Forelimb muscle (tissue), 1 donor: Measurements from ENCODE around the gene PLEKHM3. TPM values are rescaled to one million over a fixed set of nuclear protein-coding genes. Genes with fewer than 3 reads are reported as not detected.

Experiments used
- DNase-seq: peaks from one replicate; pipeline ENCODE4 v3.0.0-alpha.2; 2013; ENCODE audit warnings: low read depth
- polyA plus RNA-seq: library from polyadenylated mRNA; unstranded; fragments of 120-200 nt; gene quantifications from one replicate; pipeline ENCODE4 v1.2.1, GENCODE V29; 2013; ENCODE audit not compliant: insufficient read length

The PLEKHM3 gene
- polyA plus RNA-seq, 1 donor, result 5.9 TPM

DNA sequence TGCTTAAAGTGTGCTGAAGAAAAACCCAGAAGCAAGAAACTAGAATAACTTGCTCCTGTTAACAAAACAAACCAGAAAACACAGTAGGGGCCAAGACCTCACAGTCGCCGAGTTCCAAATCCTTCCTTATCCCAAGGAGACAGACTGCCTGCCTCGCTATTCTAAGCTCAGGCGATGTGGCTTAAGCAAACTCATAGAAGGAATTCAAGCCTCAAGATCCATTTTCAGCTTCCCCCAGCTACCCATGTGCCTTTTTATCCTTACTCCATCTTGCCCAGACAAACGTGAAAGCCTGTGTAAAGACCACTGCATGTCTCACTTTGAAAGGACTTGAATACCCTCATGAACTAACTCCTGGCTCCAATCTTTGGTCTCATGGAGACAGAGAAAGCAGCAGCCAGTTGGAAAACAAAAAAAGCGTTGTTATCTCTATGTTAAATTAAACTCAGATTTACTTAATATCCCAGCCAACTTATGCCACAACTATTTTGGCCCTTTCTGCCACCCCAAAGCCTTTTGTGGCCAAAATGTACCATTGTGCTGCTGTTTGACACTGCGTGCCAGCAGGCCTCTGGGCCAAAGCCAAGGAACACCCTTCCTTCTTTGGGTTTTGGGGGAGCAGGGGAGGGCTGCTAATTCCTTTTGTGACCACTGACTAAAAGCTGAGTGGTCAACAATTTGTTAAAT lies 132.5 kb downstream of the PLEKHM3 start:
- DNase-seq, result no peak

DNA sequence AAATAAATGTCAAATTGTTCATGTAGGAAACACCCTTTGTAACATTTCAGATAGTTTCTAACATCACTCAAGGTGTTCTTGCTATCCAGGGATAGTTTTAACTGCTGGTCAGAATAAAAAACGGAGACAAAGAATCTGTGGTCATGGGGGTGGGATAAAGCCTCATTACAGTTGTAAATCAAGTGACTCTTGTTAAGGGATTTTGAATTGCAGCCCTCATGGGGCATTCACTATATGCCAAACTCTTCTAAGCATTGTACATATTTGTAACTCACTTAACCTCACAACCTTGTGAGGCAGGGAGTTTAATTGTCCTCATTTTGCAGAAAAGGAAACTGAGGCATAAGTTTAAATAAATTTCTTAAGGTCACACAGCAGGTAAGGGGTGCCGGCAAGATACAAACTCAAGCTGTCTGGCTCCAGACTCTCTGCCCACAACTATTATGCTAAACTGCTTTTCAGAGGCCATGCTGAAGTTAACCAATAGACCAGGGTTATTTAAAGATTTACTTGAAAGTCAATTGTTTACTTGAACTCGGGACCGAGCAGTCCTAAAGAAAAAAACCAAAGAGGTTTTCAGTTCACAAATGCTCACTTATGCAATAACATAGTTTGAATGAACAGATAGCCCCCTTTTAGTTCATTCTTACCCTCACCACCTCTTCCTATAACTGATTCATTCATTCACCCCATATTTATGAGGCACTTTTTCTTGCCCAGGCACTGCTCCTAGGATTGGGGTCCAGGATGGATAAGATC lies 134.1 kb downstream of the PLEKHM3 start:
- DNase-seq, result no peak

DNA sequence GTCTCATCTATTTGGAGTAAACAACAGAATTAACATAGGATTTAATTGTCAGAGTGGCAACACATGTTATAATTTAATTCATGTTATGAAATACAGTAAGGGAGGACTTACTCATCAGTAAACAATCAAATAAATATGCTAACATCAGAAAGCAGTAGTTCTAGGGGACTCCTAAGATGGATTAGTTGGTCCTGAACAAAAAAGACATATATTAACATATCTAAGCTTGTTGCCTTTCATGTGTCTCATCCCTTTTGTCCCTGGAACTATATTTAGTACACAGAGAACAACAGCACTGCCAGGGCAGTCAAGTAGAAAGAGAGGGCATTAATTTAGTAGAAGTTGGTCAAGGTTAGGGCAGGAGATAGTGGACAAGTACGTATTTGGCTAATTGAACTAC lies 137.8 kb downstream of the PLEKHM3 start:
- no peak for DNase-seq

DNA sequence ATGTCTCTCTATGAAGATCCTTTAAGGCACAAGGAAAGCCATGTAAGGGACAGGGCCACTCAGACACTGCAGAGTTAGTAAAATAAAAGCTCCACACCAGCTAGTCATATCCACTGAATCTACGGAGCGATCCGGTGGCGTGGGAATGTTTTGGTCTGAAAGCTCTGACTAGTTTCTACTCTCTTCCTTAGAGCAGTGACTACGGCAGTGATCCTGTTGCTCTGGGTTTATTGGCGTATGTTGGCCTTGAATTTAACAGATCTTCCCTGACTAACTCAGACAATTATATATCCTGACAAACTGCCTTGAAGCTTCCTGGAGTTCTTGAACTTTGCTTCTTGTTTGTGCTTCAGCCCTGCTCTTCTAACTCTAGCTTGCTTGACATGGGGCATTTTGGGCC lies 140.3 kb downstream of the PLEKHM3 start:
- DNase-seq, result no peak

DNA sequence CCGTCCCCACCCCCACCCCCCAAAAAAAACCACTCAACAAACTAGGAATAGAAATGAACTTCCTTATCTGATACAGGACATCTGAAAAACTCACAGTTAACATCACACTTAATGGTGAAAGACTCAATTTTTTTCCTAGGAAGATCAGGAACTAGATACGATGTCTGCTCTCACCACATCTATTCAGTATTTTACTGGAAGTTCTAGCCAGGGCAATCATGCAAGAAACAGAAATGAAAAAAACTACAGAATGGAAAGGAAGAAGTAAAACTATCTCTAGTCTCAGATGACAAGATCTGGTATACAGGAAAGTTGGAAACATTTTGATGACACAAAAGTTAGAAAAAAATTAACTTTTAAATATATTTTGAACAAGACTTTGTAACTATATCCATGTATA lies 141.2 kb downstream of the PLEKHM3 start:
- no peak for DNase-seq

DNA sequence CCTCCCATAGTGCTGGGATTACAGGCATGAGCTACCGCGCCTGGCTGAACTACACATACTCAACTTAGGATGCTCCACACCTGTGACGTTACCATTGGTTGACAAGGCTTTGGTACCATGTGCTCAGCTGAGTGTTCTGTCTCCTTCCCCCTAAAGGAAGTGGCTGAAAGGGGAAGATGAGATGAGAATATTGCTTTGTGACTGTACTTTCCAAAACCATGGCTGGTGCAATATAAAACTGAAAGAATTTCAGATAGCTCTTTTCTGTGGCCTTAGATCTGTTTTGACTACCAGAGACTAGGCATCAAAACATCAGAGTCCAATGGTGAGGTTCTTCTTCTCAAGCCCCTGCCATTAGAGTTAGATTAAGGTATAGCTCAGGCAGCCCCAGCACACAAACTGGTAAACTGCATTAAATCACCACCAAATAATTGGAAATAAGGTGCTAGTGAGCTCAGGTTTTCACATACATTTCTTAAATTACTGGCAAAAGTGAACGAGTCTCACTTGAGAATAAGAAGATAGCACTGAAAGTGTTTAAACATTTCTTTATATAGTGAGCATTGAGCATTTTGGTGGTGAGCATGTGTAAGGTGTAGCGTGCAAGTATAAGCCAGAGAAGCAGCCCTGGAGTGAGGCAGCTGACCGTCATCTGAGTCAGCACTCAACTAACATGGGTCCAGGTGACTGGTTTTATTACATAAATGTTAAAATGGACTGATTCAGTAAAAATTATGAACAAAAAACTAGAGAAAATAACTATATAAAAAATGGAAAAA lies 142.1 kb downstream of the PLEKHM3 start:
- no peak for DNase-seq

DNA sequence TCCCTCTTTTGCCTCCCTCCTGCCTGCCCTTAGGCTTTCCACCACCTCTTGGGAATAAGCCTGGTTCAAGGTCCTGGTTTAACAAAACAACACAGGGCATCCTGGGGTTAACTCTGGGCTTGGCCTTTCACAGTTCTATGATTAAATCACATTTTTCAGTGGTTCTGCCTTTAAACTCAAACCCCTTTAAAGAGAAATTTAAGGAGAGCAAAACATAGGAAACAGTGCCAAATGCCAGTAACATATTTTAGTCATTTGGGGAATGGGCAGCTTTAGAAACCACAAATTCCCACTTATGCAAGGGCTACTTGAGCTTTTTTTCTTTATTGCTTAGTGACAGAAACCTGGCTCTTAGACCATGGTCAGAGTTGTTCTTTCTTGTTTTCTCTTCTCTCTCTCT lies 143.4 kb downstream of the PLEKHM3 start:
- no peak for DNase-seq

DNA sequence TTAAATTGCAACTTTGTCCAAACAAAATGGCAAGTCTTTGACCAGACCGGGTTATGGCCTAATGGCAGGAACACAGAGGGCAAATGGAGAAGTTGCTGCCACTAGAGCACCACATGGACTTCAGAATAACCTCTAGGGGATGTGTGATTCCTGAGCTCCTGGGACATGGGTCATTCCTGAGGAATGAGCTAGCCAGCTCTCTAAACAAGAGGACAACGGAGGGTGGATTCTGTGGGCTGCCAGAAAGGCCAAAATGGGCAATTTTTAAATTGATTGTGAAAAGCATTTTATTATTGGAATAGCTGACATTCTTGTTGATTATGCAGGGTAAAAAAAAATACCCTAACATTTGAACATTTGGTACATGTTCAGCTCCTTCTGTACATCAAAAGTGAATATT lies 145.8 kb downstream of the PLEKHM3 start:
- no peak for DNase-seq

DNA sequence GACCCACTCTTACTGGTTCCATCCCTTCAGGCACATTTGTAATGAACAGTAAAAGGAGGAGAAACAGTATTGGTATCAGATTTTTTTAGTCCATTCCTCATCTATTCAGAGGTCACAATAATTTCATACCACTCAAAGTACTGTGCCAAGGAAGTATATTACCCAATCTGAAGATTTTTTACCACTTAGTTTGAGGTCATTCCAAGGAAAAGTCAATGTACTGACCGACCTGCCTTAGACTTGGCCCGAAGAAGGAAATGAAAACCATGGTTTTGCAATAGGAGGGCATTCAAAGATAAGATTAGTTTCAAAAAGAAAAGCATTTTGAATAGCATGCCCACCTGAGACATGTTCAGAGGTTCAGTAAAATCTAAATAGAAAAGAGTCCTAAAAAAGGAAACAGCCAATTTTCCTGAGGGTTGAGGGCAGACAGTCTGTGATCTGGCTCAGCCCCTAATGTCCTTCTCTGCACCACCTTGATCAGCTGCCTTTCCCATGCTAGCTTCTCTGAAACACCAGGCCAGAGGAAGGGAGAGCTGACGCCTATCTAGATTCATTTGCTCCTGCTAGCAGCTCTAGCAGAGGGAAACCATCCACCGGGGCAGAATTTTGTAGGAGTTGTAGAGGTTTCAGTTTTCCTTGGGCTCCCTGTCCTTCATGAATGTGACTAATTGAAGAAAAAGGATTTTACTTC lies 148.3 kb downstream of the PLEKHM3 start:
- no peak for DNase-seq

DNA sequence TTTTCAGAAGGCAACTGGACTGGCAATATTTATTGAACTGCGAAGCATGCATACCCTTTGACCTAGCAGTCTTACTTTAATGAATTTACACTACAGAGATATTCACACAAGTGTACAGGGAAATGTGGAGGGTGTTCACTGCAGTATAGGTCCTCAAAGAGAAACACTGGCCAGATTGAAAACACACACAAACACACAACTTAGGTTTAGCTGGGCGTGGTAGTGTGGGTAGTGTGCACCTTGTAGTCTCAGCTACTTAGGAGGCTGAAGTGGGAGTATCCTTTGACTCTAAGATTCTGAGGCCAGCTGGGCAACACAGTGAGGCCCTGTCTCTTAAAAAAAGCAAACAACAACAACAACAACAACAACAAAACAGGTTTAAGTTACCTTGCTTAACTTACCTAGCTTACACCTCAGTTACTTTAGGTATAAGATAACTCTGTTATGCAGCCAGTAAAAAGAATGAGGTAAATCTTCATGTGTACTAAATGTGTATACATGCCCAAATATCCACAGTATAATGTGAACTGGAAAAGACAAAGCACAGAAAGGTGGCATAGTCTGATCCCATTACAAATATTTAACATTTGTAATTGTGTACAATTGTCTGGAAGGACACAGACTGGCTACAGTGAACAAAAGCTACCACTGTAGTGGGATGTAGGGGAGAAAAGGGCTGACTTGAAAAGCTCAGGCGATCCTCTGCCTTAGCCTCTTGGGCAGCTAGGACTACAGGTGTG lies 149.7 kb downstream of the PLEKHM3 start:
- DNase-seq, result no peak

DNA sequence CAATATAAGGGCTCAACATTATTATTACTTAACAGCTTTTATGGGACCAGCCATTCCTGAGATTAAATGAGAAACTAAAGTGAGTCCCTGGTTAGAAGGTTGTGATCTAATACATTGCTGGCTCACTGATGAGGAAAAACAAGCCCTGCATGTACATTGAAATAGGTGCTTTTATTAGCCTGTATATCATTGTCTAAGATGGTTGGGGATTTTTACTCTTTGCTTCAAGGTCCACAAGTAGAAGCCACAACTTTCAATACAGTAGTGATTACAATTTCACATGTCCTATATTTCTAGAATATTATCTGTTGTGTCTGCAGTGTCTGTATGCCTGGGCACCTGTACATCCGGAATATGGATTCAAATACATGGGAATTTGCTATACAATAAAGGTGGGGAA lies 151.5 kb downstream of the PLEKHM3 start:
- no peak for DNase-seq

DNA sequence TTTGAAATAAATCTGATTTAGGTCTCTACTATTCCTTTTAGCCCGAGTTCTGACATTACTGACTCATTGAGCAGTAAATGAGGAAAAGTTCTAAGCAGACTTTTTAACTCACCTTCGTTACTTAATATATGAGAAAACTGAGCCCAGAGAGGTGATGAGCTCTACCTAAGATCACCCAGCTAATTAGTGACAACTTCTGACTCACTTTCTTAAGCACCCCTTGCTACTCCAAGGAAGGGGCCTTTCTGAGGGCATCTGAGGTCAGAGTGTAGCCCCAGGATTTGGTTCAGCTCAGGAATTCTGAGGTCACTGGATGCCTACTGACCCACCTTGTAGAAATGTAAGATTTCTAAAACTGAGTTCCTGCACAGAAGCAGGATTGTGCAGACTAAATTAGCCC lies 153.4 kb downstream of the PLEKHM3 start:
- no peak for DNase-seq

DNA sequence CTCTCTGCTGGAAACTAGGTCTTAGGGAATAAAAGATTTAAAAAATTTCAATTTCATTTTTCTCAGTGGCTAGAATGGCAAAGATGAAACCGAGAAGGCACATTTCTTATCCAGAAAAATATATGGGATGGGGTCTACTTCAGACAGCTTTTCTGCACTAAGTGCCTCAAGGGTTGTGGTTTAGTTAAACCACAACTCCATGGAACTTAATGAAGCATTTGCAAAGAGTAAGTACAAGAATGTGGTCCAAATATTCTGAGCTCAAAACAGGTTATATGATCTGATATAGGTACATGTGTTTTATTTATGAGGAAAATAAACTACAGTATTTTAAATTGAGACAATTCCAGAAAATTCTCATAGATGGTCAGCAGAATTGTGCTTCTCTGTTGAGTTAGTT lies 153.8 kb downstream of the PLEKHM3 start:
- no peak for DNase-seq

DNA sequence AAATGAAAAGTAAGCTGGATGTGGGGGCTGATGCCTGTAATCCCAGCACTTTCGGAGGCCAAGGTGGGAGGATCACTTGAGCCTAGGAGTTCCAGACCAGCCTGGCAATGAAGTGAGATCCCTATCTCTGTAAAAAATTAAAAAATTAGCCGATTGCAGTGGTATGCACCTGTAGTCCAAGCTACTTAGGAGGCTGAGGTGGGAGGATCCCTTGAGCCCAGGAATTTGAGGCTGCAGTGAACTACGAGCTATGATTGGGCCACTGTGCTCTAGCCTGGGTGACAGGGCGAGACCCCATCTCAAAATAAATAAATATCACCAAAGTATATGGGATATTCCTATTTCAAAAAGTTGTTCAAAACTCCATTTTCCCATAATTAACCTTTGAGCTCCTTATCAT lies 154.5 kb downstream of the PLEKHM3 start:
- DNase-seq, result no peak

DNA sequence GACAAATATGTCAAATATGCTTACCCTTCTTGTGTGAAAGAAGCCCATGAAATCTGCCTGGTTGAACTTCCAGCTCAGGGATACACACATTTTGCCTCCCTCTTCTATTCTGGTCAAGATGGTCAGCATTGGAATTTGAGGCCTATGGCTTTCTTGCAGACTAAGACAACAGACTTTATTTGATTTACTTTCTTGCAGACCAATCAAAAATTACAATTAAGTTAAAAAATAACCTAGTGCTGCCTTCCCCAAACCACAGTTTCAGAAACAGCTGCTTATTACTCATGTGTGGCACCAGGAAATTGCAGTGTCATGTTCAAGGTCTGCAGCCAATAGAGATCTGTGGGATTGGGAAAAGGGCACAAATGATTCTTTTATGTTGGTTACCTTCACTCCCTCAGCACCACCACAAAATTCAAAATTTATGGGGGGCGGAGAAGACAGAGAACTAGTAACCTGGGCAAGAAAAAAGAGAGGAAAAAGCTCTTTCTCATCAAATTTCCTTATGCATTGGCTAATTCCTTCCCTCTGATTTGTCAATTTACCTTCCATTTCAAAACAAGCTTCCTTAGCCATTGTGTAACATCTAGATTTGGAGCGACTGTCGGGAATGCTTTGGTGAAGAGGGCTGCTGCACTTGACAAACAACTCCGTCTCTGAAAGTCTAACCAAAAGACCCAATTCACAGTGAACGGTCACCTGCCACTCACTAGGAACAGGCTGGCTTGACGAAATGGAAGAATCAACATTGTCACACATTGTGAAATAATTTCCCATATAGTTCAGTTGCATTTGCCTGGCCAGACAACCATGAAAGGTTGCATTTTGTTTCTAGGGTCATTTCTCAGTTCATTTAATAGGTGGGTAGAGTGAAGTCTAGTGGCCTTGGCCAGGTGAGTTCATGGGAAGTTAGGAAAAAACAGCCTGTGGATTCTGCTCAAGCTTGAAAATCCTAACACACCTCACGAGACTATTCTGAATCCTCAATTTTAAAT lies 155.2 kb downstream of the PLEKHM3 start:
- DNase-seq, result no peak

DNA sequence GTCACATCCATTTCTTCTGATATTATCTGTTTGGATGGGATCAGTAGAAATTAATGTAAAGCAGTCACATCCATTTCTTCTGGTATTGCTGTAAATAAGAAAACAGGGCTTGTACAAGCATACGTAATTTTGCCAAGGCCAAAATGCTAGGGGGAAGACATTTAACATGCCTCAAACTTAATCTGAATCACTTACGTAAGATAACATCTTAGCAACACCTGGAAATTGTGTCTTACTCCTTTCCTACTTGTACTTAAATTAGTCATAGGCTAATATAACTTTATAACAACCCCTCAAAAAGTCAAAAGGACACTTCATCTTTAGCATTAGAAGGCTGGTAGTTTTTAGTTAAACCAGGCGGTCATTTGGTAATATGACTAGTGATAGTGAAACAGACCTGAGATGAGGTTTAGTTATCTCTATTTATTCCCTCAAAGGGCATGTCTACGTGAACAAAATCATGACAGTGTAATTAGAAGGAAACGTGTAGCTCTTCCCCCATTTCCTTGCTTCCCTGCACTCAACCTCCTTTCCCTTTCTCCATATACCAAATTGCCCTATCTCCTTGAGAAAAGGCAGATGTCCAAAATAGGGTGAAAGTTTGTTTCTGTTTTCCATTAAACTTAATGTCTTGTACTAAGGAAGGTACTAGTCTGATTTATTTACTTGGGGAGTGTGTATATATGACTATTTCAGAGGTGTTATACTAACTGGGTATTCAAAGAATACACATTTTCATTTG lies 156.3 kb downstream of the PLEKHM3 start:
- DNase-seq, result no peak

DNA sequence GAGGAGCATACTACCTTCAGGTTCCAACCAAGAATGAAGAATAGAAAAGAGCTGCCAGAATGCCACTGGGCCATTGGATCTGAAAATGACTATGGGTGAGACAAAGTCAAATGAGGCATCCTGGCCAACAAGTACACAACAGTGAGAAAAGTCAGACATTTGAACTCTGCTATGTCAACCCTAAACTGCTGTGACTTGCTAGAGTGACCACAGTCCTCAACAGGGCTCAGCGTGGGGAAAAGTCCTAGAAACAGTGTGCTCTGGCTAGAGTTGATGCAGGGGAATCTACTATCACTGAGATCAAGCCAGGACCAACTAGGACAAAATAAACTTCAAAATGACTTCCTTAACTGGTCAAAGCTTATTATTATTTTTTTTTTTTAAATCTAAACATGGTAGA lies 157.4 kb downstream of the PLEKHM3 start:
- DNase-seq, result no peak

DNA sequence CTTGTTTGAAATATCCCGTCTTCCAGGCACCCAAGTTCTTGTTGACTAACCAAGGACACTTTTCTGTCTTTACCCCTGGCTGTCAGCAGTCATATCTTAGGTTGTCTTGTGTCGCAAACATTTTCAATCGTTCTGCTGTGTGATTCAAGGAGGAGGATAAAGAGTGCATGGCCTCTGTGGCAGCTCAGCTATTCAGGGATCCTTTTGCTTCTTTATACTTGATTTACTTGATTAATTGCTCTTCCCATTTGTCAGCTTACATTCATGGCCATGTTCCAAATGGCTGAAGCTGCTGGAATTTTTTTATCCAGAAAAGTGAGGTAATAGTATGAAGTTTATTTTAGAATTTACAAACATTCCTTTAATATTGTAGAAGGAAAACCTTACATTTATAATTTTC lies 158.3 kb downstream of the PLEKHM3 start:
- DNase-seq, result no peak

DNA sequence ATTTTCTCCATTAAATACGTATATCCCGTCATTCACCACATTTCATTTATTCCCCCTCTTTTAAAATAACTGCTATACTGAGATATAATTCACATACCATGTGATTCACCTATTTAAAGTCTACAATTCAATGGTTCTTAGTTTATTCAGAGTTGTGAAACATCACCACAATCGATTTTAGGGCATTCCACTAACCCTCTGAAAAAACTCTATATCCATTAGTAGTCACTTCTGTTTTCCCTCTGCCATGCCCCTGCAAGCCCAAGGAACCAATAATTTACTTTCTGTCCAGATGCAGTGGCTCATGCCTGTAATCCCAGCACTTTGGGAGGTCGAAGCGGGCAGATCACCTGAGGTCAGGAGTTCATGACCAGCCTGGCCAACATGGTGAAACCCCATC lies 160.1 kb downstream of the PLEKHM3 start:
- DNase-seq, result no peak

DNA sequence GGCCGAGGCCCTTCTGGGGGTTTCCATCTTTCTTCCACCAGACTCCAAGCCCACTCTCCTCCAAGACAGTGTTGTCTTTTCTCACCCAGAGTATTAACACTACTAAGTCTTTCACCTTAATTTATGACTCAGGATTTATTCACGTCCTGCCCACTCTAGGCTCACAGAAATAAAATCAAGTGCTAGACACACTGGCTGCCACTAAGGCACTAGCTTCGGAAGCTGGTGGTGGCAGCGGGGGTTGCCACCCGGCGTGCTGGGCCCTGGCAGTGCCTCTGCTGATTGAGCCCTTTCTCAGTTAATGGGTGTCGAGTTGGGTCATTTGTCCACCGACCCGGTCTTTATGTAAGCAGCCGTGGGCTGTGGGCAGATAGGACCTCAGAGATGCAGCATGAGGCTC lies 162.0 kb downstream of the PLEKHM3 start:
- DNase-seq, result no peak
